ENCODE results near the gene CNOT6.

DNA sequence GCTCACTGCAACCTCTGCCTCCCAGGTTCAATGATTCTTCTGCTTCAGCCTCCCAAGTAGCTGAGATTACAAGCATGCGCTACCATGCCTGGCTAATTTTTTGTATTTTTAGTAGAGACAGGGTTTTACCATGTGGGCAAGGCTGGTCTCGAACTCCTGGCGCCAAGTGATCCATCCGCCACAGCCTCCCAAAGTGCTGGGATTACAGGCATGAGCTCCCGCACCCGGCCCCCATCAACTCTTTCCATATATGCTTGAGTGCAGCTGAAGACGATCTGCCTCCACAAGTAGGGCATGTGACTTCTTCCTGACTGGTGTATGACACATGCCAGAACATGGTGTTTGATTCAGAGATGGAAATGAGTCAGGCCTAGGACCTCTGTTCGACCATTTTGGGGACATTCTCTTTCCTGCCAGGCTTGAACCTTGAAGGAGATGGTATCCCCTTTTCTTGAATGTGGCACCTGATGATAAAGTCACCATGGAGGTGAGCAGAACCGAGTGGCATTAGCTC lies 7.5 kb upstream of the CNOT6 start:
- TF ChIP-seq EZH2 (IDR thresholded peaks at IDR 0.05; ENCODE audit: borderline replicate concordance, low read depth, low read length, severe bottlenecking) = no peak
- TF ChIP-seq, protein P1, sequence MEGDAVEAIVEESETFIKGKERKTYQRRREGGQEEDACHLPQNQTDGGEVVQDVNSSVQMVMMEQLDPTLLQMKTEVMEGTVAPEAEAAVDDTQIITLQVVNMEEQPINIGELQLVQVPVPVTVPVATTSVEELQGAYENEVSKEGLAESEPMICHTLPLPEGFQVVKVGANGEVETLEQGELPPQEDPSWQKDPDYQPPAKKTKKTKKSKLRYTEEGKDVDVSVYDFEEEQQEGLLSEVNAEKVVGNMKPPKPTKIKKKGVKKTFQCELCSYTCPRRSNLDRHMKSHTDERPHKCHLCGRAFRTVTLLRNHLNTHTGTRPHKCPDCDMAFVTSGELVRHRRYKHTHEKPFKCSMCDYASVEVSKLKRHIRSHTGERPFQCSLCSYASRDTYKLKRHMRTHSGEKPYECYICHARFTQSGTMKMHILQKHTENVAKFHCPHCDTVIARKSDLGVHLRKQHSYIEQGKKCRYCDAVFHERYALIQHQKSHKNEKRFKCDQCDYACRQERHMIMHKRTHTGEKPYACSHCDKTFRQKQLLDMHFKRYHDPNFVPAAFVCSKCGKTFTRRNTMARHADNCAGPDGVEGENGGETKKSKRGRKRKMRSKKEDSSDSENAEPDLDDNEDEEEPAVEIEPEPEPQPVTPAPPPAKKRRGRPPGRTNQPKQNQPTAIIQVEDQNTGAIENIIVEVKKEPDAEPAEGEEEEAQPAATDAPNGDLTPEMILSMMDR (IDR thresholded peaks at IDR 0.05; ENCODE audit: borderline replicate concordance, extremely low read depth, low read length, poor library complexity, severe bottlenecking) = no peak
